NCI-H82 treated with DMSO at 0.1 percent for 48 hours (cell line): ENCODE measurements around the gene RABL2A.
"Not testable (repeated sequence)": the region's sequence is repeated elsewhere in the genome, so short reads cannot be mapped to it uniquely, and the experiment has no call there.

ENCODE experiments used
- DNase-seq: peaks from one replicate; lab custom pipeline; 2025; ENCODE audit not compliant: unreplicated experiment; lab: John Stamatoyannopoulos, UW

Gene RABL2A

DNA sequence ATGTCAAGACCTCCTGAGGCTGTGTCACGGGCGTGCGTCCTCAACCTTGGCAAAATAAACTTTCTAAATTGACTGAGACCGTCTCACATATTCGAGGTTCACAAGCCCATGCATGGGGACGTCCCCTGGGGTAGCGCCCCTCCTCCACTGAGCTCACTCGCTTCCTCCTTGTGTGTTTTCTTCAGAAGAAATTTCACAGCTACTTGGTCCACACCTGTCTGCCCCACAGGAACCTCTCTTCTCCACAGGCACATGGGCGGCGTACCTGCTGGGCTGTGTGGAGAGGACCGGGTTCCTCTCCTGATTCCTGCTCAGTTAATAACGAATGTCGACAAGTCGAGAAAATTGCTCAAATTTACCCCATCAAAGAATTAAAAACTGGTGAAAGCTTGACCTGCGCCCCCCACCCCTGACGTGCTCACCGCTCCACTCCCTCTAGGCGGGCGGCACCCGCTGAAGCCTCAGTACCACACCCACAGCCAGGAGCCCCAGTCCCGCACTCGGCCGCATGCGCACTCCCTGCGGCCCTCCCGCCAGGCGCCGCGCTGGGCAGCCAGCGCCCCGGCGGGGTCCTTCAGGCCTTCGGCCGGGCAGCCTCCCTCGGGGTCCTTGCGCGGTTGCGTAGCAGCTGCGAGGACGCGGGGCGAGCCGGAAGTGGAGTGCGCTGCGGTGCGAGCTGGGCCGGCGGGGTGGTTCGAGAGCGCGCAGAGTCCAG, at the start of gene RABL2A:
Gene RABL2A, plus strand, starts transcription at position 651 of the 715 bp plus-strand sequence. CDS start 1,341 bp downstream, outside the sequence.
- DNase-seq, result not testable (repeated sequence)

DNA sequence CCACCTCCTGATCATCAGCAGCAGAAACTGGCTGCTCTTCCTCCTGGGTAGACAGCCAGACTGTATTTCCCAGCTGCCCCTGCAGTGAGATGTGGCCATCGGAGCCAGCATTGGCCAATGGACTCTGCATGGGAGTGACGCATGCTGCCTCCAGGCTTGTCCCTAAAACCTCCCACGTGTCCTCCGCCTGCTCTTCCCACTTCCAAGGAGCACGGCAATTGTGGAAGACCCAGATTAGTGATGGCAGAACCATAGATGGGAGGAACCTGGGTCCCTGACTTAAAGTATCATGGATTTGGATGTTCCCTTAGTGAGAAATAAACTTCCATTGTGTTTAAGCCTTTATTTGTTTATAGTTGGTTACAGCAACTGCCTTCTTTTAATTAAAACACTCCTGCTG, 48.6 kb upstream of the RABL2A start:
- not testable (repeated sequence) for DNase-seq

DNA sequence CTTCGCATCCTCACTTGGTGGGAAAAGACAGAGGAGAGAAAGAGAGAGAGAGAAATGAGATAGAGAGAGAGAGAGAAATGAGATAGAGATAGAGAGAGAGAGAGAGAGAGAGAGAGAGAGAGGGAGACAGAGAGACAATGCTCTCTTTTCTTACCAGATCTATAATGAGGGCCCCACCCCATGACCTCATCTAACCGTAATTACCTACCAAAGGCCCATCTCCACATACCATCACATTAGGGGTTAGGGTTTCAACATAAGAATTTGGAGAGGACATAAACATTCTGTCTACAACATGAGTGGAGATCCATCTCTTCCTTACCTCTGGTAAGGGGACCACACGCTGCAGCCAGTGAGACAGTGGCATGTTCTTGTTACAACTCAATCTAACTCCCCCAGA, 44.6 kb upstream of the RABL2A start:
- DNase-seq, result not testable (repeated sequence)

DNA sequence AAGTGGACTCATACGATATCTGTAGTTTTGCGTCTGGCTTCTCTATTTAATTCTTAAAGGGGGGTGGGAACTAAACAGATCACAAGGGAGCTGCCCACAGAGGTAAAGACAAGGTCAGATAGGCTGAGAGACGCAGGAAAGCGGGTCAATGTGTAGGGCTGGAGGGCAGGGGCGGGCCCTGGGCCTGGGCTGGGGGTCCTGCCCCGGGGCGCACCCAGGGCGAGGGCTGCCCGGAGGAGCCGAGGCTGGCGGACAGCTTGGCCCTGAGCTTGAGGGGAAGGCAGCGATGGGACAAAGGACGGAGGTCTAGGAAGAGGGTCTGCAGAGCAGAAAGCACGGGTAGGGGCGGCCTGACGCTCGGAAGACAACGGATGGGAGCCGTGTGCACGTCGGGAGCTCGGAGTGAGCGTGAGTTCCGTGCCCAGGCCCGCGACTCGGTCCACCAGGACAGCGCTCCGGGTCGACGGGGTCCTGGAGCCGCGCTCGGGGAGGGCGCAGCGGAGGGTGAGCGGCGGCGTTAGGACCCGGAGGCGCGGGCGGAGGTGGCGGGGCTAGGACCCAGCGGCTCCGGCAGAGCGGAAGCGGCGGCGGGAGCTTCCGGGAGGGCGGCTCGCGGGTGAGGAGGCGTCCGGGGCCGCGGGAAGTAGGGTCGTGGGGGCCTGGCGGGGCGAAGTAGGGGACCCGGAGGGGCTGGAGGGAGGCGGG, 43.4 kb upstream of the RABL2A start:
- not testable (repeated sequence) for DNase-seq

DNA sequence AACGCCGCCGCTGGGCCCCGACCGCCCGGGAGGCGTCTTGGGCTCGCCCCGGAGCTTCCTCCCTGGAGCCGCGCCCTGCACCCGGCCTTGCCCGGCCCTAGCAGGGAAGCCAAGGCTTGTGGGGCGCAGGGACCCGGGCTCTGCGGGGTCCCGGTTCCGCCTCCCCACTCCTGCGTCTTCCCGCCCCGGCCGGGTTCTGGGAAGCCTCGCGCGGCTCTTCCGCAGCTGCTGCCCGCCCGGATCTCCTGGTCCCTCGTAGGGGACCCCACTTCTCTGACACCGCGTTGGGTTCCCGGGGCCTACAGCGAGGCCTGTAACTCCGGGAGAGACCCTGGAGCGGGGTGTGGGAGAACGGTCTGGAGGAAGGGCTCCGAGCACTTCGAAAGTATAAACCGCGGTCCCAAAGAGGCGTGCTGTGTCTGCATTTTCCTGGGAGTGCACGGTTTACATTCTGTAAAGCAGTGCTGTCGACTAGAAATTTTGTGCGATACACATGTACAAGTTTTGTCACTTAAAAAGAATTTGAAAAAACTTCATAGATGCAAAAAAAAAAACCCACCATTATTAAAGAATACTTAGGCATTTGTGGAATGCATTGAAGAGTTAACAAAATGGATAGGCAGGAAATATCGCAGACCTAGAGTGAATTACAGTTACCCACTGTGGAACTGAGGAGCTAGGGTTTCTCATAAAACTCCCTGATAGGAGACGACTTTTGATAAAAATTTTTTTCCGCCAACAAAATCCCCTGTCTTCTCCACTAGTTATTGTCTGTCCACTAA, 42.6 kb upstream of the RABL2A start:
- not testable (repeated sequence) for DNase-seq

DNA sequence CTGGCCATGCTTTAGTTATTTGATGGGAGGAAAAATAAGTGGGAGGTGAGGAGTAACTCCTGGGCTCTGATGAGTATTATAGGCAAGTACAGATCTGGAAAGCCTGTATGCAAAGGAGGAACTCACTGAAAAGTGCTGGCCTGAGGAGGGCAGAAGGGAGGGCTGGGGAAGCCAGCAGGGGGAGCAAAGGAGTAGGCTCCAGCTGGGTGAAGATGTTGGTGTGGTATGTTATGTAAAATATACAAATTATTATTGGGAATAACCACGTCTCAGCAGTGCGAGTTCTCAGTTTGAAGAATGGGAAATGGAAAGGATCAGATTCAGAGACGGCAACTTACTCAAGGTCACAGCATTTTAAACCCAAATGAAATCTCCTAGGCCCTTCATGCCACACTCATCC, 39.9 kb upstream of the RABL2A start:
- DNase-seq, result not testable (repeated sequence)

DNA sequence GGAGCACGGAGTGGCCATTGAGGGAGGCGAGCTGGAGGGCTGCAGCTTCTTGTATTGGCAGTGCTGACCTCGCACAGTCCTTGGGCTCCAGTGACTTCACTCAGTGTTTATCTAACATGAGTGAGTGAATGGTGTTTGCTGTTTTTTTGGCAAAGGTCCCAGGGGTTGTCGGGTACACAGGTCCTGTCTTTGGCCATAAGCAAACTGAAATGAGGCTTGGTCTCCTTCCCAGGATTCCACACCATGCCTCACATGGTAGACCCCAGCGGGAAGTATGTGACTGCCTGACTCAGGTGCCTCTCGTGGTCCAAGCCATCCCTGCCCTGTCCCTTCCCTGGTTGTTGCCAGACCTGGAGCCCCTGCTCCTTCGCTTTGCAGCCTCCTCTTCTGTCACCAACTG, 37.5 kb upstream of the RABL2A start:
- DNase-seq, result not testable (repeated sequence)

DNA sequence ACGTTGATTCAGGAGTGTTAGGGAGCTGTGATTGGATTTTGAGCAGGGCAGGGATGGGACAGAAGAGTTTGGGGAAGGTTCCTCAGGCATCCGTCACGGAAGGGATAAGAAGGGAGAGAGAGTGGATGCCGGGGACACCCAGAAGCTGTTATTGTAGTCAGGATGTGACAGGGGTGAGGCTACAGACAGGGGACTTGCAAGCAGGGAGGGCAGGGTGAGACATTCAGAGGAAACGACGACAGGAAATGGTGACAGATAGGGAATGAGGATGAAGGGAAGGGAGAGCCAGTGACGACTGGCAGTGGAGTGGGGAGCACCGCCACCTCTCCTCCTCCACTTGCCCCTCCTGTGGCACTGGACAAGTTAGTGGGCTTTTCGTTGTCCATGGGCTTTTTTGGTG, 35.1 kb upstream of the RABL2A start:
- not testable (repeated sequence) for DNase-seq

DNA sequence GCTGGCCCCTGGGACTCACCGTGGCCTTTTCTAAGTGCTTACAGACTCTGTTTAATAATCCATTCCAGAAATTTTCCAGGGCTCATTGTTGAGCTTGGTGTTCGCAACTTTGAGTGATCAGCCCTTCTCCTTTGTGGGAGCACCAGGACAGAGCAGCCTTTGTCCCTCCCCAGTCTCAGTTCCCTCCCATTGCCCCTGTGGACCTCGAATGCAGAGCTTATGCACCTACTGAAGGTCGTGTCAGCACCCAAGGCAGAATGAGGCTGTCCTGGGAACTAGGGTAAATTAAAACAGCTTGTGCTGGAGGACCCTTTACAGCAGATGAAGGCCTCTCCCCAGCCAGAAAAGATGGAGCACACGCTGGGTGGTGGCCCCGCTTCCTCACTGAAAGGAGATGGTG, 33.8 kb upstream of the RABL2A start:
- DNase-seq, result not testable (repeated sequence)

DNA sequence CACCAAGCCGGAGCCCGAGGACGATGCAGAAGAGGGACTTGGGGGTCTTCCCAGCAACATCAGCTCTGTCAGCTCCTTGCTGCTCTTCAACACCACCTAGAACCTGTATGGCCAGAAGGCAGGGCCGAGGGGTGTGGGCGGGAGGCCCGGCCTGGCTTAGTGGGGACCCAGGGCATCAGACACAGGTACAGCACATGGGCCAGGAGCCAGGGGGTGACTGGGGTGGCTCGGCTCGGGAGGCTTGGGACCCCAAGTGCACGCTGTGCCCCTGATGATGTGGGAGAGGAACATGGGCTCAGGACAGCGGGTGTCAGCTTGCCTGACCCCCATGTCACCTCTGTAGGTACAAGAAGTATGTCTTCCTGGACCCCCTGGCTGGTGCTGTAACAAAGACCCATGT, 31.3 kb upstream of the RABL2A start:
- not testable (repeated sequence) for DNase-seq

DNA sequence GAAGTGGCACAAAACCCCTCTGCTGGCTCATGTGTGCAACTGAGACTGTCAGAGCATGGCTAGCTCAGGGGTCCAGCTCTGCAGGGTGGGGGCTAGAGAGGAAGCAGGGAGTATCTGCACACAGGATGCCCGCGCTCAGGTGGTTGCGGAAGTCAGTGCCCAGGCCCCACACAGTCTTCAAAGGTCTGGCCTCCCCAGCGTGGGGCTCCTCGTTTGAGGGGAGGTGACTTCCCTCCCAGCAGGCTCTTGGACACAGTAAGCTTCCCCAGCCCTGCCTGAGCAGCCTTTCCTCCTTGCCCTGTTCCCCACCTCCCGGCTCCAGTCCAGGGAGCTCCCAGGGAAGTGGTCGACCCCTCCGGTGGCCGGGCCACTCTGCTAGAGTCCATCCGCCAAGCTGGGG, 29.9 kb upstream of the RABL2A start:
- DNase-seq, result not testable (repeated sequence)

DNA sequence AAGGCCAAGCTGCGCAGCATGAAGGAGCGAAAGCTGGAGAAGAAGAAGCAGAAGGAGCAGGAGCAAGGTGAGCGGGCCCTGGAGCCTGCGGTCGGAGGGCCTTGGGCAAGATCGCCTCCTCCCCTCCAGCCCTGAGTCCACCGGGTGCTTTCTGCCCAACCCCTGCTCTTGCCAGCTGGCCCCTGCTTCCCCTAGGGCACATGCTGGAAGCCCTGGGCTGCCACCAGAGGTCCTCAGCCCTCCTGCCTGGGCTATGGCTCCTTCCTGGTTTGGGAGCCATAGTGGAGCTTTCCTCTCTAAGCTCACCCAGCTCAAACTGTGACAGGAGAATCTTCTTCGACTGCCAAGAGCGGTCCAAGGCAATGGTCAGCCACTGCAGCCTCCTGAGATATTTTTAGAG, 29.5 kb upstream of the RABL2A start:
- not testable (repeated sequence) for DNase-seq

DNA sequence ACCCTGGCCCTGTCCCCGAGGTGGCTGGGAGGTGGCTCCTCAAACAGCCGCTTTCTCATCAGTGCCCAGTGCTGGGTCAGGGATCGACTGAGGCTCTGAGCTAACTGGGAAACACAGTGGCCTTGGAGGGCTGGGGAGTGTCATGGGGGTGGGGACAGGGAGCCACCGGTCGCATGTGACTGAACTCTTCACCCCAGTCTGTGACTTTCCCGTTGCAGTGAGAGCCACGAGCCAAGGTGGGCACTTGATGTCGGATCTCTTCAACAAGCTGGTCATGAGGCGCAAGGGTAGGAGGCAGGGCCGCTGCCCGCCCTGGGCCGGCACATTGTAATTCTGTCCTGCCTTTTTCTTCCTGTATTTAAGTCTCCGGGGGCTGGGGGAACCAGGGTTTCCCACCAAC, 28.9 kb upstream of the RABL2A start:
- DNase-seq, result not testable (repeated sequence)

DNA sequence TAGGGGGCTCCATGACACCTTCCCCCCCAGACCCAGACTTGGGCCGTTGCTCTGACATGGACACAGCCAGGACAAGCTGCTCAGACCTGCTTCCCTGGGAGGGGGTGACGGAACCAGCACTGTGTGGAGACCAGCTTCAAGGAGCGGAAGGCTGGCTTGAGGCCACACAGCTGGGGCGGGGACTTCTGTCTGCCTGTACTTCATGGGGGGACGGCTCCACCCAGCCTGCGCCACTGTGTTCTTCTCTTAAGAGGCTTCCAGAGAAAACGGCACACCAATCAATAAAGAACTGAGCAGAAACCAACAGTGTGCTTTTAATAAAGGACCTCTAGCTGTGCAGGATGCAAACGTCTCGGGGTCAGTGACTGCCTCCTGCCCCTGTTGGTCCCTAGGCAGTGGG, 28.3 kb upstream of the RABL2A start:
- DNase-seq, result not testable (repeated sequence)

DNA sequence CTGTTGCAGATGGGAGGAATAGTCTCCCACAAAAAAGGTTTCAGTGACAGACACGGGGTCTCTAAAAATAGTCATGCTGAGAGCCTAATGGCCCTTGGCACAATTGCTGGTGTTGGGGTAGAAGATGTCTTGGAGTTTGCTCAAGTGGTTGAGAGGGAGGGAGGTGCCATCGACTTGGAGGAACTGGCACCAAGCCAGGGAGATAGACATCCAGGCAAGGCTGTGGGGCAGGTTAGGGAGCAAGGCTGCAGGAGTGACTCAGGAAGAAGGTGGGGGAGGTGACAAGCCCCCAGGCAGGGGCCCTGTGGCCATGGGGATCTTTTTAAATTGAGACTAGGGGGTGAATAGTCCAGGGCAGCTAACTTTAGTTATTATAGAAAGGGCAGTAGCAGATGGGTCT, 27.9 kb upstream of the RABL2A start:
- DNase-seq, result not testable (repeated sequence)

DNA sequence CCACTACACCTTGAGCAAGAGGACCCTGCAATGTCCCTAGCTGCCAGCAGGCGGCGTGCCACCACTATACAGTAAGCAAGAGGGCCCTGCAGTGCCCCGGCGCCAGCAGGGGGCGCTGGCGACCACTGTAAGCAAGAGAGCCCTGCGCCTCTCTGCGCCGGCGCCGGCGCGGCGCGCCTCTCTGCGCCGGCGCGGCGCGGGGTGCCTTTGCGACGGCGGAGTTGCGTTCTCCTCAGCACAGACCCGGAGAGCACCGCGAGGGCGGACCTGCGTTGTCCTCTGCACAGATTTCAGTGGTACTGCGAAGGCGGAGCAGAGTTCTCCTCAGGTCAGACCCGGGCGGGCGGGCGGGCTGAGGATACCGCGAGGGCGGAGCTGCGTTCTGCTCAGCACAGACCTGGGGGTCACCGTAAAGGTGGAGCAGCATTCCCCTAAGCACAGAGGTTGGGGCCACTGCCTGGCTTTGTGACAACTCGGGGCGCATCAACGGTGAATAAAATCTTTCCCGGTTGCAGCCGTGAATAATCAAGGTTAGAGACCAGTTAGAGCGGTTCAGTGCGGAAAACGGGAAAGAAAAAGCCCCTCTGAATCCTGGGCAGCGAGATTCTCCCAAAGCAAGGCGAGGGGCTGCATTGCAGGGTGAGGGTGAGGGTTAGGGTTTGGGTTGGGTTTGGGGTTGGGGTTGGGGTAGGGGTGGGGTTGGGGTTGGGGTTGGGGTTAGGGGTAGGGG, 24.9 kb upstream of the RABL2A start:
- DNase-seq, result not testable (repeated sequence)

DNA sequence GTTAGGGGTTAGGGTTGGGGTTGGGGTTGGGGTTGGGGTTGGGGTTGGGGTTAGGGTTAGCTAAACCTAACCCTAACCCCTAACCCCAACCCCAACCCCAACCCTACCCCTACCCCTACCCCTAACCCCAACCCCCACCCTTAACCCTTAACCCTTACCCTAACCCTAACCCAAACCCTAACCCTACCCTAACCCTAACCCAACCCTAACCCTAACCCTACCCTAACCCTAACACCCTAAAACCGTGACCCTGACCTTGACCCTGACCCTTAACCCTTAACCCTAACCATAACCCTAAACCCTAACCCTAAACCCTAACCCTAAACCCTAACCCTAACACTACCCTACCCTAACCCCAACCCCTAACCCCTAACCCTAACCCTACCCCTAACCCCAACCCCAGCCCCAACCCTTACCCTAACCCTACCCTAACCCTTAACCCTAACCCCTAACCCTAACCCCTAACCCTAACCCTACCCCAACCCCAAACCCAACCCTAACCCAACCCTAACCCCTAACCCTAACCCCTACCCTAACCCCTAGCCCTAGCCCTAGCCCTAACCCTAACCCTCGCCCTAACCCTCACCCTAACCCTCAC, 24.1 kb upstream of the RABL2A start:
- DNase-seq, result no peak

DNA sequence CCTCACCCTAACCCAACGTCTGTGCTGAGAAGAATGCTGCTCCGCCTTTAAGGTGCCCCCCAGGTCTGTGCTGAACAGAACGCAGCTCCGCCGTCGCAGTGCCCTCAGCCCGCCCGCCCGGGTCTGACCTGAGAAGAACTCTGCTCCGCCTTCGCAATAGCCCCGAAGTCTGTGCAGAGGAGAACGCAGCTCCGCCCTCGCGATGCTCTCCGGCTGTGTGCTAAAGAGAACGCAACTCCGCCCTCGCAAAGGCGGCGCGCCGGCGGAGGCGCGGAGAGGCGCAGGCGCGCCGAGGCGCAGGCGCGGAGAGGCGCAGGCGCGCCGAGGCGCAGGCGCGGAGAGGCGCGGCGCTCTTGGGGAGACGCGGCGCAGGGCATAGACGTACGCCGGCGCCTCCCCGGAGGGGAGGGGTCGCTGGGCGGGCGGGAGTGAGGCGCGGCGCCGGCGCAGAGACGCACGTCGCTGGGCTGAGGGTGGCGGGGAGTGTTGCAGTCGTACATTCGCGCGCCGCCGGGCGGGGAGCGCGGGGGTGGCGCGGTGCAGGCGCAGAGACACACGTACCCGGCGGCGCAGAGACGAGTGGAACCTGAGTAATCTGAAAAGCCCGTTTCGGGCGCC, 23.5 kb upstream of the RABL2A start:
- not testable (repeated sequence) for DNase-seq

DNA sequence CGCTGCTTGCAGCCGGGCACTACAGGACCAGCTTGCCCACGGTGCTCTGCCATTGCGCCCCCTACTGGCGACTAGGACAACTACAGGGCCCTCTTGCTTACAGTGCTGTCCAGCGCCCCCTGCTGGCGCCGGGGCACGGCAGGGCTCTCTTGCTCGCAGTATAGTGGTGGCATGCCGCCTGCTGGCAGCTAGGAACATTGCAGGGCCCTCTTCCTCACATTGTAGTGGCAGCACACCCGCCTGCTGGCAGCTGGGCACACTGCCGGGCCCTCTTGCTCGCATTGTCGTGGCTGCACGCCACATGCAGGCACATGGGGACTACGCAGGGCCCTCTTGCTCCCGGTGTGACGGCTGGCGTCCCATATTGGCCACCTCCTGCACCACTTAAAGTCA, 23.0 kb upstream of the RABL2A start:
- DNase-seq, result not testable (repeated sequence)

DNA sequence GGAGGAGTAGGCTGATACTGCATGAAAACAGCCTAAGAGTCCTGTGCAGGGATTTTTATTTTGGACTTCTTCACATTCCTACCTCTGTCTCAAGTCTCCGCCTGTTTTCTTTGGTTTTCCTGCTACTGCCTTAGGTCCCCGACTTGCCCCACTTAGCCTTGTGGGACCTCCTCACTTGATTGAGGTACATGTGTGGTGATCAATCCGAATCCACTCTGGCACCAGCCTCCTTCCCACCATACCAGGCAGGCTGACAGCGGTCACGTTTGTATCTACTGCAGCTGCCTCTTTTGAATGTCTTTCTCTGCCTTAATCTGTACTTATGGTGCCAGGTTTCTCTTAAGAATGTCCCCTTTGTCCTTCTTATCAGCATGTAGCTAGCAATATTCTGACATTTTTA, 22.4 kb upstream of the RABL2A start:
- not testable (repeated sequence) for DNase-seq
